CD4-positive, alpha-beta memory T cell (primary cell): ENCODE data around the gene NUDT19. TPM values are rescaled to one million over a fixed set of nuclear protein-coding genes. Genes with fewer than 3 reads are reported as not detected.
"Not testable (repeated sequence)": the region's sequence is repeated elsewhere in the genome, so short reads cannot be mapped to it uniquely, and the experiment has no call there.

Experiments used
- CTCF ChIA-PET: fragments of 350-600 bp; sonication (Branson Sonifier 250); formaldehyde crosslinking; loops from one replicate; lab custom pipeline; 2021; ENCODE audit warnings: inconsistent platforms; ENCODE audit not compliant: partially characterized antibody; lab: Charles Lee
- POLR2A ChIA-PET: fragments of 350-600 bp; sonication (Branson Sonifier 250); formaldehyde crosslinking; loops from one replicate; lab custom pipeline; 2021; ENCODE audit not compliant: partially characterized antibody; lab: Charles Lee
- DNase-seq, 5 donors: peaks; one replicate each; pipeline versions ENCODE4 v3.0.0 to v3.0.0-alpha.2; 2020 to 2022; ENCODE audit warnings: mixed read lengths in 1 of 5
- H3K27ac ChIP-seq: one replicate; pipeline ENCODE4 v1.7.0; 2013; ENCODE audit warnings: low read depth, low read length
- H3K27me3 ChIP-seq: 2 replicates; pipeline ENCODE4 v1.7.0; 2013; ENCODE audit warnings: mild to moderate bottlenecking, low read length, moderate library complexity; ENCODE audit not compliant: insufficient read depth
- H3K36me3 ChIP-seq: 2 replicates; pipeline ENCODE4 v1.7.0; 2013; ENCODE audit warnings: mild to moderate bottlenecking, low read length, moderate library complexity; ENCODE audit not compliant: insufficient read depth
- H3K4me1 ChIP-seq: 2 replicates; pipeline ENCODE4 v1.7.0; 2013; ENCODE audit warnings: mild to moderate bottlenecking, low read length, moderate library complexity; ENCODE audit not compliant: insufficient read depth
- H3K4me3 ChIP-seq, 2 donors: one replicate each; pipeline ENCODE4 v1.7.0; 2013; ENCODE audit warnings: low read length in 2 of 2, mild to moderate bottlenecking in 1 of 2
- H3K9me3 ChIP-seq, 2 donors: one replicate each; pipeline ENCODE4 v1.7.0; 2013; ENCODE audit warnings: low read length in 2 of 2, control low read depth in 1 of 2; ENCODE audit not compliant: control insufficient read depth in 1 of 2
- H3K27ac Mint-ChIP-seq, 7 donors: one replicate each; pipeline ENCODE4 v1.8.0; 2020 to 2021; ENCODE audit warnings: mixed read lengths in 7 of 7, mild to moderate bottlenecking in 6 of 7, inconsistent platforms in 3 of 7, moderate library complexity in 3 of 7
- H3K27me3 Mint-ChIP-seq, 2 donors: one replicate each; pipeline ENCODE4 v1.8.0; 2020 to 2021; ENCODE audit warnings: mixed read lengths in 2 of 2
- H3K36me3 Mint-ChIP-seq, 2 donors: one replicate each; pipeline ENCODE4 v1.8.0; 2020 to 2021; ENCODE audit warnings: mixed read lengths in 2 of 2, inconsistent platforms in 1 of 2, mild to moderate bottlenecking in 1 of 2
- H3K4me1 Mint-ChIP-seq, 4 donors: one replicate each; pipeline ENCODE4 v1.8.0; 2020 to 2021; ENCODE audit warnings: mixed read lengths in 4 of 4, mild to moderate bottlenecking in 1 of 4
- H3K4me3 Mint-ChIP-seq, 8 donors: one replicate each; pipeline ENCODE4 v1.8.0; 2020 to 2021; ENCODE audit warnings: mixed read lengths in 8 of 8, mild to moderate bottlenecking in 7 of 8, moderate library complexity in 6 of 8, inconsistent platforms in 3 of 8
- H3K9me3 Mint-ChIP-seq, 8 donors: one replicate each; pipeline ENCODE4 v1.8.0; 2020 to 2021; ENCODE audit warnings: mixed read lengths in 8 of 8, mild to moderate bottlenecking in 5 of 8, inconsistent platforms in 3 of 8, moderate library complexity in 1 of 8
- intact Hi-C: fragments of 100-400 bp; cut with micrococcal nuclease; formaldehyde crosslinking; loops from one replicate; pipeline ENCODE4 v1.15.1; 2023
- polyA plus RNA-seq, 2 donors: library from polyadenylated mRNA; unstranded; fragments of 300-500 nt; fragmentation: Illumina TruSeq; gene quantifications; one replicate each; pipeline ENCODE4 v1.2.3, GENCODE V29; 2021
- total RNA-seq, 2 experiments: library from RNA; stranded (reverse); gene quantifications; one replicate each; pipeline ENCODE4 v1.2.3, GENCODE V29; 2021

The NUDT19 gene
- total and polyA plus RNA-seq, 4 experiments from 2014 or later: 2.0 to 10.6 (median 8.0) TPM

- H3K36me3 ChIP-seq, CTCF ChIA-PET: not testable (repeated sequence)
These were observed 24.6 kb downstream of the NUDT19 start for GRCh38 chr19:32716203-32716602.

GRCh38 chr19:32717496-32717895 lies 25.9 kb downstream of the NUDT19 start:
- no peaks in the 10 kb centered on the region for H3K9me3 ChIP-seq
- POLR2A ChIA-PET: interaction anchor here (1.7 kb wide), 1 partner anchor 26 kb away, joined by 3 read pairs; the partner anchor contains the start of gene NUDT19
- Mint-ChIP-seq H3K9me3 (no peaks in the 10 kb centered on the region), H3K4me1 (peaks cover 0 to 2% (median under 1%) of the 10 kb centered on the region in 4 donors), H3K27ac (peak overlapping the region in 1 of 7 donors; percentile 23), H3K36me3 (peaks cover 18 to 21% of the 10 kb centered on the region in 2 donors), H3K4me3 (no peak overlapping the region), H3K27me3 (no peaks in the 10 kb centered on the region)
- intact Hi-C loops: no loop called here
- peaks cover 6% of the 10 kb centered on the region for H3K36me3 ChIP-seq
- H3K4me3 ChIP-seq: no peak overlapping the region
- no peaks in the 10 kb centered on the region for H3K27me3 ChIP-seq
- H3K27ac ChIP-seq: no peak overlapping the region
- H3K4me1 ChIP-seq: no peaks in the 10 kb centered on the region
- CTCF ChIA-PET: no interaction called here
- DNase-seq: no peak

More at GRCh38 chr19:32716203-32716602, 24.6 kb downstream of the NUDT19 start:
- H3K4me1 ChIP-seq, H3K4me3 Mint-ChIP-seq, H3K27me3 ChIP-seq, intact Hi-C loops, H3K9me3 Mint-ChIP-seq, H3K4me1 Mint-ChIP-seq, H3K4me3 ChIP-seq, H3K9me3 ChIP-seq, H3K27me3 Mint-ChIP-seq, H3K27ac ChIP-seq, DNase-seq: not testable (repeated sequence)
- H3K36me3 Mint-ChIP-seq: peaks cover 18 to 22% of the 10 kb centered on the region in 2 donors
- H3K27ac Mint-ChIP-seq: peak overlapping the region in 2 of 7 donors; percentile 29 to 47
- POLR2A ChIA-PET: interaction anchor here (1.7 kb wide), 1 partner anchor 25 kb away, joined by 3 read pairs; the partner anchor contains the start of gene NUDT19

- Histone ChIP-seq H3K9me3 (no peaks in the 10 kb centered on the region), H3K4me3 (no peak overlapping the region), H3K27ac (no peak overlapping the region), H3K4me1 (no peaks in the 10 kb centered on the region), H3K27me3 (no peaks in the 10 kb centered on the region), H3K36me3 (peaks cover 3% of the 10 kb centered on the region)
- POLR2A ChIA-PET: no interaction called here
- intact Hi-C loops: no loop called here
- DNase-seq: no peak
- Mint-ChIP-seq H3K36me3 (peaks cover 16% of the 10 kb centered on the region in 2 donors), H3K27me3 (no peaks in the 10 kb centered on the region), H3K4me1 (peaks cover 0 to 2% (median under 1%) of the 10 kb centered on the region in 4 donors), H3K9me3 (no peaks in the 10 kb centered on the region), H3K27ac (peak overlapping the region in 1 of 7 donors; percentile 44), H3K4me3 (no peak overlapping the region)
- CTCF ChIA-PET: no interaction called here
These were observed 26.7 kb downstream of the NUDT19 start for GRCh38 chr19:32718286-32718685.

GRCh38 chr19:32719611-32720059 lies 28.0 kb downstream of the NUDT19 start, which contains the start of gene TDRD12:
TDRD12 (plus strand) TSS chr19:32719767; CDS start chr19:32720073, 306 bp downstream.
- Histone ChIP-seq H3K27ac (no peak within 1 kb of the TSS), H3K4me1 (no peaks in the 10 kb centered on the region), H3K36me3 (peaks cover 2% of the 10 kb centered on the region), H3K27me3 (no peaks in the 10 kb centered on the region), H3K9me3 (no peaks in the 10 kb centered on the region), H3K4me3 (no peak within 1 kb of the TSS)
- Mint-ChIP-seq H3K9me3 (no peaks in the 10 kb centered on the region), H3K4me1 (peaks cover 0 to 2% (median under 1%) of the 10 kb centered on the region in 4 donors), H3K36me3 (peaks cover 9 to 11% of the 10 kb centered on the region in 2 donors), H3K27me3 (no peaks in the 10 kb centered on the region), H3K4me3 (no peak within 1 kb of the TSS), H3K27ac (no peak within 1 kb of the TSS)
- ChIA-PET CTCF (interaction anchor here (0.6 kb wide), 1 partner anchor 68 kb away, joined by 3 read pairs; no protein-coding TSS in a partner anchor), POLR2A (no interaction called here)
- intact Hi-C loops: no loop called here
- no peak for DNase-seq

- H3K9me3 Mint-ChIP-seq: no peaks in the 10 kb centered on the region
- peaks cover 0 to 2% (median under 1%) of the 10 kb centered on the region in 4 donors for H3K4me1 Mint-ChIP-seq
- intact Hi-C loops: no loop called here
- no peaks in the 10 kb centered on the region for H3K9me3 ChIP-seq
- H3K36me3 ChIP-seq: no peaks in the 10 kb centered on the region
- no peaks in the 10 kb centered on the region for H3K4me1 ChIP-seq
- H3K27me3 ChIP-seq: no peaks in the 10 kb centered on the region
- no peak overlapping the region for H3K4me3 ChIP-seq
- no peak overlapping the region for H3K27ac ChIP-seq
- H3K27me3 Mint-ChIP-seq: no peaks in the 10 kb centered on the region
- no peak overlapping the region for H3K27ac Mint-ChIP-seq
- no peak overlapping the region for H3K4me3 Mint-ChIP-seq
- no peak for DNase-seq
- POLR2A ChIA-PET: no interaction called here
- H3K36me3 Mint-ChIP-seq: peaks cover 4% of the 10 kb centered on the region in 2 donors
- CTCF ChIA-PET: interaction anchor here (0.6 kb wide), 1 partner anchor 69 kb away, joined by 3 read pairs; no protein-coding TSS in a partner anchor
These were observed 28.8 kb downstream of the NUDT19 start for GRCh38 chr19:32720216-32720935.

GRCh38 chr19:32720936-32721250 lies 29.3 kb downstream of the NUDT19 start:
- no peak overlapping the region for H3K27ac Mint-ChIP-seq
- CTCF ChIA-PET: no interaction called here
- Histone ChIP-seq H3K4me1 (no peaks in the 10 kb centered on the region), H3K9me3 (no peaks in the 10 kb centered on the region), H3K36me3 (no peaks in the 10 kb centered on the region), H3K27me3 (no peaks in the 10 kb centered on the region), H3K27ac (no peak overlapping the region), H3K4me3 (no peak overlapping the region)
- no peak overlapping the region for H3K4me3 Mint-ChIP-seq
- peaks cover 4% of the 10 kb centered on the region in 2 donors for H3K36me3 Mint-ChIP-seq
- no peak for DNase-seq
- peaks cover 0 to 2% (median under 1%) of the 10 kb centered on the region in 4 donors for H3K4me1 Mint-ChIP-seq
- intact Hi-C loops: no loop called here
- no peaks in the 10 kb centered on the region for H3K27me3 Mint-ChIP-seq
- H3K9me3 Mint-ChIP-seq: peaks cover 0 to 2% (median 0%) of the 10 kb centered on the region in 8 donors
- POLR2A ChIA-PET: no interaction called here

GRCh38 chr19:32735936-32736335 lies 44.3 kb downstream of the NUDT19 start:
- Mint-ChIP-seq H3K36me3 (no peaks in the 10 kb centered on the region), H3K27ac (no peak overlapping the region), H3K4me1 (no peaks in the 10 kb centered on the region), H3K4me3 (no peak overlapping the region), H3K27me3 (peaks cover 0 to 8% of the 10 kb centered on the region in 2 donors), H3K9me3 (no peaks in the 10 kb centered on the region)
- no peak for DNase-seq
- ChIA-PET CTCF (no interaction called here), POLR2A (no interaction called here)
- Histone ChIP-seq H3K27me3 (no peaks in the 10 kb centered on the region), H3K9me3 (no peaks in the 10 kb centered on the region), H3K4me3 (no peak overlapping the region), H3K4me1 (no peaks in the 10 kb centered on the region), H3K27ac (no peak overlapping the region), H3K36me3 (no peaks in the 10 kb centered on the region)
- intact Hi-C loops: no loop called here
